GM18508 (cell line): ENCODE data around the gene MAP3K7CL.

Experiments used
- ATAC-seq: cut with Tn5 transposase; IDR thresholded peaks from one replicate; pipeline ENCODE4 v1.9.1; 2021; ENCODE audit warnings: moderate number of reproducible peaks; ENCODE audit not compliant: insufficient read depth, unreplicated experiment

Gene MAP3K7CL

DNA sequence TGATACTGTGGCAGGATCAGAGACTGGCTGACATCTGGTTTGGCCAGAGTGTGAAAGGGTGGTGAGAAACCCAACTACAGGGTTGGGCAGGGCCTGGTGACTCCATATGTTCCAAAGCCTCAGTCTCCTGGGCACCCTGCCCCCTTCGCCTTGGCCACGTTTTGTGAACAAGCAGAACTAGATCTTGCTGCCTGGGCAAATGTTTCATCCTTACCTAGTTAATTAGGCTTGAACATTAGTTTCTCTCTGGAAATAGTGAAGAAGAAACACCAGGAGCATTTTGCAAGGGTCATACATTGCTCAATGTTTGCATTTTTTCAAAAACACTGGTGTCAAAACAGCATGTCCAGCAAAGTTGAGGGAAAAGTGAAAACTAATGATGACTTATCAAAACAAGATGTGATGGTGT is 60.5 kb downstream of the MAP3K7CL start:
- ATAC-seq: no peak

DNA sequence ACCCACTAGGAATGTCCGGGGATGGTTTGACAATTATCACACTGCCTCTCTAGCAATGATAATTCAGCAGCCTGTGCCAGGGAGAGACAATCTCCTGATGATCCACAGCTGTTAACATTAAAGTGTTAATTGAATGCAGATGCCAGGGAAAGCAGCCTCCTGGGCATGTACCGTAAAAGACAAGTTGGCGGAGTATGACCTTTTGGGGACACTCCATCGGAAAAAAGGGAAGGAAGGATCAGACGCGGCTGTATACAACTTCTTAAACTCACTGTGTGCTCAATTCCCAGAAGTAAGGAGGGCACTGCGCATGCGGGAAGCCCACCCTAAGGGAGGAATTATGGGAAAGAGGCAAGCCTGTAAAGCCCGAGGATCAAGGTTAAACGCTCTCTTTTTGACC is 62.6 kb downstream of the MAP3K7CL start:
- ATAC-seq: no peak

DNA sequence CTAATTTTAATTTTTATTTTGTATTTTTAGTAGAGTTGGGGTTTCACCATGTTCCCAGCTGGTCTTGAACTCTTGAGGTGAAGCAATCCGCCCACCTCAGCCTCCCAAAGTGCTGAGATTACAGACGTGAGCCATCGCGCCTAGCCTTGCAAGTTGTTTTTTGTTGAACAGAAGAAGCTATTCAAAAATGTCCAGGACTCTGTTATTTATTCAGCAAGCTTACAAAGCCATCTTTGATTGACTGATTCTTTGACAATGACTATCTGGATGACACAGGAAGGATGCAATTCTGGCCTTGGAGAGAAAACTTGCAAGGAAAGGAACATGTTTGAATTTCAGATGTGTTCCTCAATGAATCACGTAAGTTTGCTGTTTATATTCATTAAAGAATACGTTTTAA is 63.5 kb downstream of the MAP3K7CL start:
- no peak for ATAC-seq

DNA sequence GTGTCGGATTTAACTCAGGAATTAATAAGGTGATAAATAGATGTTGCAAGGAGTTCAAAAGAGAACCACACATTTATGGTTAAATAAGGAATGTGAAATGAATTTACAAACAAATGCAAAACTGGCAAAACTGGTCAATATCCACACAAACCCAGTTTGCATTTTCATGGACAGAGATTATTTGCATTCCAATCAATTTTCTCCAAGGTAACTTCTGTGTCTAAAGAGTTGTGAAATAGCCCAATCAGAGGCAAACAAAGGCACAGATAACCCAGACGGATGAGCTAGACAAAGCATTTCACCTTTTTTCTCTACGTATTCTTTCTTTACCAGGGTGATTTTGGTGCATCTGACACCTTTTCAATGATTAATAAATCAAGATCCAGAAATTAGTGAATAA is 63.9 kb downstream of the MAP3K7CL start:
- ATAC-seq: no peak

DNA sequence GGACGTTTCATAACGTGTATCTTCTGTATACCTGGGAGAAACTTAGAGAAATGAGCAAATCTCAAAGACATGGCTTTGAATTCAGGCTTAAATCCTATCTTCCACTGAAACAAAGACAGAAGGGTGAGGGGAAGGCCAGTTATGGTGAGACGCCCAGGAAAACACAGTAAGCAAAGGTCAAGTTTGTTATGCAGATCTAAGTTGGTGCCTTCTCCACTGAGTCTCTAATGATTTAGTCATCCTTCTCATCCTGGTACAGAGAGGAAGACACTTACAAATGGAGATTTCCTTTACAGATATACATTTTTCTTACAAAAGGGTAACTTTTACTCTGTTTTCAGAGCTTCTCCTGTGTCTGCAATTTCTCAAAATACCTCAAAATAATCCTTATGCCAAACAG is 64.4 kb downstream of the MAP3K7CL start:
- no peak for ATAC-seq

DNA sequence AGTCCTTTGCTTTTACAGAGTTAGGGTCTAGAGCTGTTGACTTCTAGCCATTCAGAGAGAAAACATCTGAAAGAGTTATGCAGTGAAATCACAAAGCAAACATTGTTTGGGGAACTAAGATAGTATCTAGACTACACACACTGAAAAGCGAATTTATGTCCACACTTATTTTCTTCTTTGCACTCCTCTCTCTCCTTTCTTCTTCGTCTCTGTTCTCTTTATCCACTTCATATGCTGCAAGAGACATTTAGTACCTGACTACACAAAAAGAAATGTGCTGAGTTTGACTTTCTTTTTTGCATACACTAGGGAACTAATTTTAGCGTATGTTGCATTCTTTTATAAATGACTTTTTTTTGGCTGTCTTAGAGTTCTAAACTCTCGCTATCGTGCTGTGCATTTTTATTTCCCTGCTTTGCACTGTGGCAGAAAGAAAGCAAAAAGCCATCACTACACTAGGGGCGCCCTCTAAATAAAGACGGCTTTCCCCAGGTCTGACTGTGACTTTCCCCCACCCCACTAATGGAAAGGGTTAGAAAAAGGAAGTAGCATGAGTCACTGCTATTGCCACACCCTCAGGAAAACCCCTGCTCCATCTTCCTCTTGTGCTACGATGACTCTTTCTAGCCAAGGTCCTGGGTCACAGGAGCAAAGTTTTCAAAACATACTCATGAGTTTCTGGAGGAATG is 65.7 kb downstream of the MAP3K7CL start:
- ATAC-seq: peak; percentile 89

DNA sequence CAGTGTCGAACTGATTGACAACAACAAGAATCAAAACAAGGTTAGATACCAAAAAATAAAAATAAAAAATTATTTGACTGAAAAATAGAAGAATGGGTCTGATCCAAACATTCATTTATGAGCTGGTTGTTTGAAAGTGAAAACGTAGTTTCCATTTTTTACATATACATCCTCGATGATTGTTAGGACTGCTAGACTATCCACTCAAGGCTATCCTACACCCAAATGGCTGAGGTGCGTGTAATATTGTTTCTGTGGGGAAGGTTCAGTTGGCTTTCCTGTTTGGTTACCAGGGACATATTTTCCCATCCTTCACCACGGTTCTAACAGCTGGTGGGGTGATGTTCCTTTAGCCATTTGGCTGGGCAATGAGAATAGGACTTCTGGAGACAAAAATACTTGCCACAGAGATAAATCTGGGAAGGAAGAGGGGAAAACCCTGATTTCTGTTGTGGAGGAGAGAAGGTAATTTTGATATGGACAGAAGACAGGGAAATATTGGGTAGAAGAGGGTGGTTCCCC is 66.3 kb downstream of the MAP3K7CL start:
- peak; percentile 13 for ATAC-seq

DNA sequence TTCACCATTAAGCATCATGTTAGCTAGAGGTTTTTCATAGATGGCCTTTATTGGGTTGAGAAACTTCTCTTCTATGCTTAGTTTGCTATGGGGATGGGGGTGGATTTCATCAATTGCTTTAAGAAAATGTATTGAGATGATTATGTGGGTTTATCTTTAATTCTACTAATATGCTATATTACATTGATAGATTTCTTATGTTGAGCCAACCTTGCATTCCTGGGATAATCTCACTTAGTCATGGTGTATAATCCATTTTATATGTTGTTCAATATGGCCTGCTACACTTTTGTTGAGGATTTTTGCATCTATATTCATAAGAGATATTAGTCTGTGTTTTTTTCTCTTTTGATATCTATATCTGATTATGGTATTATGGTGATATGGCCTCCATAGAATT is 70.7 kb downstream of the MAP3K7CL start:
- ATAC-seq: no peak

DNA sequence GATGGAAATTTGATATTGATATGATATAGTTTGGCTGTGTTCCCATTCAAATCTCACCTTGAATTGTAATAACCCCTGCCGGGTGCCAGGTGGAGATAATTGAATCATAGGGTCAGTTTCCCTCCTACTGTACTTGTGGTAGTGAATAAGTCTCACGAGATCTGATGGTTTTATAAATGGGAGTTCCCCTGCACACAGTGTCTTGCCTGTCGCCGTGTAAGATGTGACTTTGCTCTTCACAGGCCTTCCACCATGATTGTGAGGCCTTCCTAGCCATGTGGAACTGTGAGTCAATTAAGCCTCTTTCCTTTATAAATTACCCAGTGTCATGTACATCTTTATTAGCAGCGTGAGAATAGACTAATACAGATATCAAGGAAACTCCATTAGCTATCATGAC is 74.6 kb downstream of the MAP3K7CL start:
- ATAC-seq: no peak

DNA sequence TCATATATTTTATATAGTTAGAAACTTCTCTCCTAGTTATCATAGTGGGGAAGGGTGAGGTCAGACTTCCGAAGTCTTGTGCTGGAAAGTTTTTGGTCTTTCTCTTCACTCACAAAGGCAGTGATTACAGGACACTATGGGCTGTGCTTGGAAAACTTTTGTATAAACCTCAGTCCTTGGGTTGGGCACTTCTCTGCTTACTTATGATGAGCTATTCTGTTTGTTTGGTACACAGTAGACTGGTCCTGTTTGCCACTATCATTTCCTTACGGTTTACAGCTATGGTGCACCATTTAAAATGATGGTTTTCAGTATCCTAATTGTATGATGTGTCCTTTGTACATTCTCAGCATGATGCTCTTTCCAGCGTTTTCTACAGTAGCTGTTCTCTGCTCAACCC is 75.5 kb downstream of the MAP3K7CL start:
- no peak for ATAC-seq

DNA sequence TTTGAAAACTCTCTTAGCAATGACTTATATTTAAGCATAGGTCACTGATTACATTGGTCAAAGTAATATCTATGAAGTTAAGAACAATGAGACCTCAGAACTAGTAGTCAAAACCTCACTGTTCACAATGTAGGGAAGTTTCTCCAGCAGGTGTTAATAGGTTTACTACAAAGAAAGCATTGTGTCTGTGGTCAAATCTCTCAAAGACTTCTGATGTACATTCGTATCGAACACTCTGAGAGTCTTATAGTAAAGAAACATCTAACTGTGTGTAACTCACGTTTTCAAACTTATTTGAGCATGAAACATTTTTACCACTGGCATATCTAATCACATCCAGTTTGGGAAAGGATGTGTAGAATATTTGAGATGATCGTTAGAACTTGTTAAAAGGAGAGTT is 76.0 kb downstream of the MAP3K7CL start:
- ATAC-seq: no peak

DNA sequence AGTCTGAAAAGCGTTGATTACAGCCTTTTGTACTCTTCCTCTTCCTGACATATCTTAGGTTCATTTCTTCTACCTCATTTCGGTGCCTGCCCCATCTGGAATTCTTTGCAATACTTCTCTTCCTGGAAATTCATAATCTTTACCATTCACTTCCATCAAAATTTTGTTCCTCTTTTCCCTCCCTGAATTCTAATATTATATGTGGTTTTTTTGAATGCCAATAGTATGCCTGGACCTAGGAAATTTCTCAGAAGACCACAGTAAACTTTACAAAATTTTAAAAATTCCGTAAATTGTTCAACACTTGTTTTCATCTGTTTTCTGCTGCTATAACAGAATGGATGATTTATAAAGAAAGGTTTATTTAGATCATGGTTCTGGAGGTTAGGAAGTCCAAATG is 76.8 kb downstream of the MAP3K7CL start:
- no peak for ATAC-seq

DNA sequence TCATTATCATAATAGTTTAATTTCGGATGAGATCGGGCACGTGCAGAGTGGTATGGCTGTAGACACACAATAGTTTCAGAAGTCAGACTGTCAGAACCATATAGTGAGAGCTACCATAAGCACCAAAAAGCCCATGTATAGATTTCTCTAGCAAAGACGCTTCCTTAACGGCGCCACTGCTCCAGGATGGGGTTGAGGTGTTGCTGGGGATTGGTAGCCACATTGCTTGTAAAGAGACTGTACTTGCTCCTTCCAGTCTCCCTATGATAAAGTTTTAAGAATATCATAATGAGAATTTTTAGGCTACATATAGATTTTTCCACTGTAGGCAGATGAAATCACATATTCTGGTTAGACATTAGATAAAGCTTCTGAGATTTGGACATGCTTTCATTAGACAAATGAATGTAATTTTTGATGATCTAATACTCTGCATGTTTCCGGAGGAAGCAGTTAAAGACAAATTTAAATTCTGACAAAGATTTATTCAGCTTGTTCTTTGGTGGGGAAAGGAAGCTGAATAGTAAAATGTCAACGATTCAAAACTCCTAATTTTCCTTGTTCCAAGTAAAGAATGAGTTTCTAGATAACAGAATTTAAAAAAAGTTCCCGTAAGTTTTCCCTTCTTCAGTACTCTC is 77.7 kb downstream of the MAP3K7CL start:
- ATAC-seq: no peak

DNA sequence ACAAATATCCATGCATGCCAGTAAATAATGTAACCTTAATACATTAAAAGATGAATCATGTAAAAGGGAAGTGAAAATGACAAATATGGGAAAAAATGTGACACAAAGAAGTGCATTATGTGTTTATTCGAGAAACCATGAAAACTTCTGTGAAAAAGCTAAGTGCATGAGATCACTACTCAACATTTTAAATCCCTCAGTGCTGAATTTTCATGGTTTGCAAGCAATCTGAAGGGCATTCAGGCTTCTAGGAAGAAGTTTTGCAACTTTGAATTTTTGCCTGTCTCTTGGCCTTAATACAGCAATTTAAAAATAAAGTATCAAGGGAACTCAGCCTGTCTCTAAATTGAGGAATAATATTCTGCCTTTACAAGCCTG is 78.2 kb downstream of the MAP3K7CL start:
- ATAC-seq: no peak

DNA sequence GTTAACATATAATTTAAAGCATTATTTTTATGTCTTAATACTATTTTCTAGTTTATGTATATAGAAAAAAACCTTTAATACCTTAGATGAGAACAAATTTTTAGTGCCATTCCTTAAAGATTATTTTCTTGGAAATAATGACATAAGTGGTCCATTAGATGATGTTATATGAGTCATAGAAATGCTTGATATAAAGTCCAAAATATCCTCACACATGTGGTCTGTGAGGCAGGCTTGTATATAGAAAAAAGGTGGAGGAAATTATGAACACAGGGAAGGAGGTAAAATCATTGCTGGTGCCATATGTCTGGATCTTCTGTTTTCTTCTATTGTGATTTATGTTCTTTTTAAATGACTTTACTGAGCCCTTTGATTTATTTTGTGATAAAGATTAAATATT is 79.3 kb downstream of the MAP3K7CL start:
- no peak for ATAC-seq

DNA sequence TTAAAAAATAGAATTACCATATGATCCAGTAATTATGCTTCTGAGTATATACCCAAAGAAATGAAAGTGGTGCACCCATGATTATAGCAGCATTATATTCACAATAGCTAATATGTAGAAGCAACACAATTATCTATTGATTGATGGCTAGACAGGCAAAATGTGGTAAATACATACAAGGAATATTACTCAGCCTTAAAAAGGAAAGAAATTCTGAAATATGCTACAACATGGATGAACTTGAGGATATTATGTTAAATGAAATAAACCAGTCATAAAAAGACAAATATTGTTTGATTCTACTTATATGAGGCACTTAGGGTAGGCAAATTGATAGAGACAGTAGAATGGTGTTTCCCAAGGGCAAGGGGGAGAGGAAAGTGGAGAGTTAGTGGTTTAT is 80.8 kb downstream of the MAP3K7CL start:
- no peak for ATAC-seq

DNA sequence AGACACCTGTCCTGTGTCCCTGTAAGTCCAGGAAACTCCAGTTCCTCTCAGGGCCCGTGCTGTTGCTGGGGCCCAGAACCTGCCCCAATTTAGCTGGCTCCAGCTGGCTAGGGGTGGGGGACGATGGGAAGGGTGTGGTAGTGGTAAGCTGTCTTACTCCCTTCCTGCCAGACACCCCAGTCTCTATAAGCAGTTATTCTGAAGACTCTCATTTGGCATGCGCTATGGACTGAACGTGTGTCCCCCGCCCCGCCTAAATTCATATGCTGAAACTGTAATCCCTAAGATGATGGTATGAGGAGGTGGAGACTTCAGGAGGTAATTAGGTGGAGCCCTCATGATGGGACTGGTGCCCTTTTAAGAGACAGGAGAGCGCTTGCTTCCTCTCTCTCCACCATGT is 82.0 kb downstream of the MAP3K7CL start:
- ATAC-seq: no peak

DNA sequence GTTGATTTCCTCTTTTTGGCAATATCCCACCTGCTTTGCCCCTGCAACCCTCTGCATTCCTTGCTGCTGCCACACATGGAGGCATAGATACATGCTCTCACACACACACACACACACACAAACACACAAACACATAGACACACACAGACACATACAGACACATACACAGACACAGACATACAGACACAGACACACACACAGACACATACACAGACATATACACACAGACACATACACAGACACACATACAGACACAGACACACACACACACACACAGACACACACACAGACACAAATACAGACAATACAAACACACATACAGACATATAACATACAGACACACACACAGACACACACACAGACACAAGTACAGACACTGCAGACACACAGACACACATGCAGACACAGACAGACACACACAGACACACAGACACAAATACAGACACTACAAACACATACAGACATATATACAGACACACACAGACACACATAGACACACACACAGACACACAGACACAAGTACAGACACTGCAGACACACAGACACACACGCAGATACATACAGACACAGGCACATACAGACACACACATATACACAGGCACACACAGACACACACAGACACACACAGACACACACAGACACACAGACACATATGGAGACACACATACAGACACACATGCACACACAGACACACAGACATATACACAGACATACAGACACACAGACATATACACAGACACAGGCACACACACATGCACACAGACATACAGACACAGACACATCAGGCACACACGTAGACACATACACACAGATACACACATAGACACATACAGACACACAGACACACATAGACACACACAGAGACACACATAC is 83.3 kb downstream of the MAP3K7CL start:
- no peak for ATAC-seq

DNA sequence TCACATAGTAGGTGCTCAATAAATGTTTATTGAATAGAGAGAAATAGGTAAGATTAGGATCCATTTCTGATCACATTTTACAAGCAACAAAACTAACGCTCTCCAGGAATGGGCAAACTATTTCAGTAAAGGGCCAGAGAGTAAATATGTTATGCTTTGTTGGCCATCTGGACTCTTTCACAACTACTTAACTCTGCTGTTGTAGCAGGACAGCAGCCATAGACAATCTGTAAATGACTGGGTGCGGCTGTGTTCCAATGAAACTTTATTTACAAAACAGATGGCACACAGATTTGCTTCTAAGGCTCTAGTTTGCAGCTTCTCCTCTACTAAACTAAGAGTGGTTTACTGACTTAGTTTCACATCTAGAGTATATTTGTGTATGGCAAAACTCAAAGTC is 85.3 kb downstream of the MAP3K7CL start:
- no peak for ATAC-seq

DNA sequence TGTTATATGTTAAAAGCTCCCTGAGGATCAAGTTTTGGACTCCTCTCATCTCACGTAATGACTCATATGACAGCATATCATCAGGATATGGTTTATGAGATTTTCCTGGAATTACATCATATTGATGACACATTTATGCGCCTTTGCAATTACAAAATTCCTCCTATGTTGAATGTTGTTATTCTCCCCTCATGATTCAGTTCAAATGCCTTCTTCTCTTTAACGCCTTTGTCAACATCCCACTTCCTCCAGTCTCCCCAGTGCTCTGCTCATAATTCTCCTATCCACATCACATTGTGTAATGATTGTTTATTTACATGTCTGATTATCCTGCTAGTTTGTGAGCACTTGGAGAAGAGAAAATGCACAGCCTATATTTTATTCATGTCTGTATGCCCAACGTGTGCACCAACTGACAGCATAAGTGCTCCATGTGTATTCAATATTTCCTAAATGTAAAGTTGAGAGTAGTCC is 87.4 kb downstream of the MAP3K7CL start:
- ATAC-seq: no peak

DNA sequence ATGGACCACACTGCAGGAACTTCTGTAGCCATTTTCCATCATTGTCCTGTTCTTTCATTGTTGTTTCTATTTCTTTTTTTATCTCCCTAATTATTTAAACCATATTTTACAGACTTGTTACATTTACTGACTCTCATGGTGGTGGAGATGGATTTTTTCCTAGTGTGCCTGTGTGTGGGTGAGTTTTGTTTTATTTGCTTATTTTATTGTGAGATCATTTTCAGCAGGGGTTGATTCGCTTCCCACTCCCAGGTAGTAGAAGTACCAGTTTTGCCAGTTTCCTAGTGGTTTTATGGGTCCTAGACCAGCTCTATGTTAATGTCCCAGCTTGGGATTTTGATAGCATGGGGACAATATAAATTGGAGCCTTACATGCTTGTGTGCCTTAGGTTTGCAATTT is 88.3 kb downstream of the MAP3K7CL start:
- ATAC-seq: no peak
